Anterior cingulate cortex (tissue), 58 donors: Measurements from ENCODE around the gene CELF2.

Experiments used
- DNase-seq, 58 donors: peaks; one replicate each; lab custom pipeline; 2025; lab: John Stamatoyannopoulos, UW

The CELF2 gene

GRCh38 chr10:11210211-11210922, 192.7 kb downstream of the CELF2 start:
- peak in 1 of 58 donors; percentile 11 for DNase-seq

- DNase-seq: no peak
Measured at GRCh38 chr10:11212288-11213085, 194.8 kb downstream of the CELF2 start.

- DNase-seq: no peak
Measured at GRCh38 chr10:11213137-11213536, 195.5 kb downstream of the CELF2 start.

- no peak for DNase-seq
Measured at GRCh38 chr10:11214407-11214806, 196.7 kb downstream of the CELF2 start.

- no peak for DNase-seq
Measured at GRCh38 chr10:11215471-11215870, 197.8 kb downstream of the CELF2 start.

GRCh38 chr10:11217521-11217920, 199.8 kb downstream of the CELF2 start:
- peak in 4 of 58 donors; percentile 26 to 52 (median 36) for DNase-seq

GRCh38 chr10:11218395-11218794, 200.7 kb downstream of the CELF2 start:
- DNase-seq: no peak

GRCh38 chr10:11219431-11219830, 201.8 kb downstream of the CELF2 start:
- no peak for DNase-seq

- no peak for DNase-seq
Measured at GRCh38 chr10:11223081-11223480, 205.4 kb downstream of the CELF2 start.

- DNase-seq: no peak
Measured at GRCh38 chr10:11223507-11224140, 206.0 kb downstream of the CELF2 start.

GRCh38 chr10:11224321-11224720, 206.6 kb downstream of the CELF2 start:
- no peak for DNase-seq

GRCh38 chr10:11224792-11225416, 207.2 kb downstream of the CELF2 start:
- no peak for DNase-seq

GRCh38 chr10:11225935-11226334, 208.3 kb downstream of the CELF2 start:
- peak in 1 of 58 donors; percentile 25 for DNase-seq

- peak in 8 of 58 donors; percentile 17 to 56 (median 26) for DNase-seq
Measured at GRCh38 chr10:11227103-11227502, 209.4 kb downstream of the CELF2 start.

GRCh38 chr10:11229893-11230292, 212.2 kb downstream of the CELF2 start:
- no peak for DNase-seq

GRCh38 chr10:11230498-11231167, 213.0 kb downstream of the CELF2 start:
- no peak for DNase-seq

- DNase-seq: no peak
Measured at GRCh38 chr10:11231285-11231684, 213.6 kb downstream of the CELF2 start.

GRCh38 chr10:11232222-11232961, 214.7 kb downstream of the CELF2 start:
- DNase-seq: no peak

GRCh38 chr10:11234857-11235531, 217.3 kb downstream of the CELF2 start:
- no peak for DNase-seq
